Measurements from ENCODE around the gene PPP1R13L. TPM values are rescaled to one million over a fixed set of nuclear protein-coding genes. Genes with fewer than 3 reads are reported as not detected.

Gene PPP1R13L
- total RNA-seq, 1 experiment from 2014 or later: 36.4 TPM

- no peaks in the 10 kb centered on the region for H3K27me3 ChIP-seq (ENCODE audit: low read length)
- H3K4me1 ChIP-seq (ENCODE audit: insufficient read depth, low read length): no peaks in the 10 kb centered on the region
- no peaks in the 10 kb centered on the region for H3K9me2 ChIP-seq (replicated peaks; ENCODE audit: low read length)
- H3F3A ChIP-seq (ENCODE audit: low read length, unreplicated experiment): no peaks in the 10 kb centered on the region
- intact Hi-C loops (cut with micrococcal nuclease): no loop called here
- BruUV-seq (replicated peaks): no TSS peak
- H3K4me3 ChIP-seq (ENCODE audit: low read length): no peak overlapping the region
- H3K9me3 ChIP-seq (ENCODE audit: low read length): no peaks in the 10 kb centered on the region
- no peaks in the 10 kb centered on the region for H3K36me3 ChIP-seq (ENCODE audit: low read depth, low read length)
- no peaks in the 10 kb centered on the region for H4K20me1 ChIP-seq (ENCODE audit: low read length)
- H3K4me2 ChIP-seq (ENCODE audit: low read length): no peak overlapping the region
- no peak for TF ChIP-seq EZH2phosphoT487 (IDR thresholded peaks at IDR 0.05; ENCODE audit: borderline replicate concordance, low read length)
- TF ChIP-seq EZH2 (IDR thresholded peaks at IDR 0.05; ENCODE audit: low read length, unreplicated experiment): no peak
- TF ChIP-seq CTCF (conservative IDR thresholded peaks at IDR 0.05; ENCODE audit: low read depth, low read length): no peak
- ChIA-PET POLR2A (ENCODE audit: unreplicated experiment) (no interaction called here), CTCF (no interaction called here)
- H2AFZ ChIP-seq (ENCODE audit: low read length): no peak overlapping the region
- H3K27ac ChIP-seq (ENCODE audit: low read length): no peak overlapping the region
- H3K79me2 ChIP-seq (ENCODE audit: low read length): no peaks in the 10 kb centered on the region
- no peak overlapping the region for H3K9ac ChIP-seq (ENCODE audit: low read length)
- DNase-seq (no peak), ATAC-seq (no peak)
Observed at GRCh38 chr19:45352062-45352461, 52.8 kb downstream of the PPP1R13L start.

- no peaks in the 10 kb centered on the region for H3K36me3 ChIP-seq (ENCODE audit: low read depth, low read length)
- BruUV-seq (replicated peaks): TSS peak; percentile 11
- no peaks in the 10 kb centered on the region for H4K20me1 ChIP-seq (ENCODE audit: low read length)
- no peaks in the 10 kb centered on the region for H3K4me1 ChIP-seq (ENCODE audit: insufficient read depth, low read length)
- TF ChIP-seq CTCF (conservative IDR thresholded peaks at IDR 0.05; ENCODE audit: low read depth, low read length) (no peak), EZH2 (IDR thresholded peaks at IDR 0.05; ENCODE audit: low read length, unreplicated experiment) (no peak), EZH2phosphoT487 (IDR thresholded peaks at IDR 0.05; ENCODE audit: borderline replicate concordance, low read length) (no peak)
- intact Hi-C loops (cut with micrococcal nuclease): no loop called here
- no peak overlapping the region for H3K4me2 ChIP-seq (ENCODE audit: low read length)
- ChIA-PET CTCF (no interaction called here), POLR2A (ENCODE audit: unreplicated experiment) (no interaction called here)
- DNase-seq: no peak
- no peaks in the 10 kb centered on the region for H3K9me2 ChIP-seq (replicated peaks; ENCODE audit: low read length)
- H3K79me2 ChIP-seq (ENCODE audit: low read length): no peaks in the 10 kb centered on the region
- ATAC-seq: no peak
- H3K9me3 ChIP-seq (ENCODE audit: low read length): no peaks in the 10 kb centered on the region
- no peaks in the 10 kb centered on the region for H3F3A ChIP-seq (ENCODE audit: low read length, unreplicated experiment)
- no peak overlapping the region for H3K9ac ChIP-seq (ENCODE audit: low read length)
- no peaks in the 10 kb centered on the region for H3K27me3 ChIP-seq (ENCODE audit: low read length)
- H2AFZ ChIP-seq (ENCODE audit: low read length): no peak overlapping the region
- H3K4me3 ChIP-seq (ENCODE audit: low read length): no peak overlapping the region
- H3K27ac ChIP-seq (ENCODE audit: low read length): no peak overlapping the region
Observed at GRCh38 chr19:45351401-45351952, 53.4 kb downstream of the PPP1R13L start.

GRCh38 chr19:45350477-45351058, 54.3 kb downstream of the PPP1R13L start:
- no peak overlapping the region for H3K27ac ChIP-seq (ENCODE audit: low read length)
- no peaks in the 10 kb centered on the region for H3K9me2 ChIP-seq (replicated peaks; ENCODE audit: low read length)
- H2AFZ ChIP-seq (ENCODE audit: low read length): no peak overlapping the region
- H3K4me3 ChIP-seq (ENCODE audit: low read length): no peak overlapping the region
- H3K4me2 ChIP-seq (ENCODE audit: low read length): no peak overlapping the region
- ChIA-PET CTCF (no interaction called here), POLR2A (ENCODE audit: unreplicated experiment) (no interaction called here)
- H3K4me1 ChIP-seq (ENCODE audit: insufficient read depth, low read length): no peaks in the 10 kb centered on the region
- H3F3A ChIP-seq (ENCODE audit: low read length, unreplicated experiment): no peaks in the 10 kb centered on the region
- no TSS peak for BruUV-seq (replicated peaks)
- H3K9ac ChIP-seq (ENCODE audit: low read length): no peak overlapping the region
- no peaks in the 10 kb centered on the region for H3K27me3 ChIP-seq (ENCODE audit: low read length)
- no peaks in the 10 kb centered on the region for H3K9me3 ChIP-seq (ENCODE audit: low read length)
- H3K36me3 ChIP-seq (ENCODE audit: low read depth, low read length): no peaks in the 10 kb centered on the region
- no peaks in the 10 kb centered on the region for H4K20me1 ChIP-seq (ENCODE audit: low read length)
- intact Hi-C loops (cut with micrococcal nuclease): no loop called here
- ATAC-seq: no peak
- TF ChIP-seq EZH2 (IDR thresholded peaks at IDR 0.05; ENCODE audit: low read length, unreplicated experiment) (no peak), CTCF (conservative IDR thresholded peaks at IDR 0.05; ENCODE audit: low read depth, low read length) (no peak), EZH2phosphoT487 (IDR thresholded peaks at IDR 0.05; ENCODE audit: borderline replicate concordance, low read length) (no peak)
- DNase-seq: no peak
- H3K79me2 ChIP-seq (ENCODE audit: low read length): no peaks in the 10 kb centered on the region
